HG03175 (cell line): ENCODE measurements around the gene ETS2.
"Not testable (repeated sequence)": the region's sequence is repeated elsewhere in the genome, so short reads cannot be mapped to it uniquely, and the experiment has no call there.

Source experiments
- ATAC-seq: cut with Tn5 transposase; IDR thresholded peaks from one replicate; pipeline ENCODE4 v1.9.1; 2021; ENCODE audit warnings: mild to moderate bottlenecking, moderate library complexity; ENCODE audit not compliant: unreplicated experiment

Gene ETS2

GRCh38 chr21:38834725-38835124 is 29.0 kb downstream of the ETS2 start:
- no peak for ATAC-seq

GRCh38 chr21:38837806-38838461 is 32.2 kb downstream of the ETS2 start:
- no peak for ATAC-seq

GRCh38 chr21:38838598-38839327 is 33.0 kb downstream of the ETS2 start:
- ATAC-seq = no peak

GRCh38 chr21:38839328-38840286 is 33.9 kb downstream of the ETS2 start:
- no peak for ATAC-seq

- ATAC-seq = no peak
Observed at GRCh38 chr21:38840456-38841300, 34.9 kb downstream of the ETS2 start.

- ATAC-seq = no peak
Observed at GRCh38 chr21:38841472-38841871, 35.7 kb downstream of the ETS2 start.

GRCh38 chr21:38842079-38842478 is 36.4 kb downstream of the ETS2 start:
- no peak for ATAC-seq

GRCh38 chr21:38843379-38843778 is 37.6 kb downstream of the ETS2 start:
- ATAC-seq = no peak

GRCh38 chr21:38843806-38844503 is 38.2 kb downstream of the ETS2 start:
- ATAC-seq = no peak

- ATAC-seq = not testable (repeated sequence)
Observed at GRCh38 chr21:38845374-38845773, 39.6 kb downstream of the ETS2 start.

- ATAC-seq = no peak
Observed at GRCh38 chr21:38847556-38847955, 41.8 kb downstream of the ETS2 start.

- no peak for ATAC-seq
Observed at GRCh38 chr21:38848187-38848609, 42.5 kb downstream of the ETS2 start.

- ATAC-seq = no peak
Observed at GRCh38 chr21:38849776-38850175, 44.0 kb downstream of the ETS2 start.

- no peak for ATAC-seq
Observed at GRCh38 chr21:38850277-38850951, 44.7 kb downstream of the ETS2 start.

GRCh38 chr21:38851101-38851500 is 45.4 kb downstream of the ETS2 start:
- no peak for ATAC-seq

- ATAC-seq = no peak
Observed at GRCh38 chr21:38852278-38852677, 46.5 kb downstream of the ETS2 start.

- no peak for ATAC-seq
Observed at GRCh38 chr21:38852708-38853107, 47.0 kb downstream of the ETS2 start.

- peak; percentile 82 for ATAC-seq
Observed at GRCh38 chr21:38853421-38853919, 47.7 kb downstream of the ETS2 start.

- no peak for ATAC-seq
Observed at GRCh38 chr21:38857152-38857825, 51.6 kb downstream of the ETS2 start.
